Measurements from ENCODE around the gene PITRM1. TPM values are rescaled to one million over a fixed set of nuclear protein-coding genes. Genes with fewer than 3 reads are reported as not detected.

PITRM1 gene
- total RNA-seq, 1 experiment from 2014 or later = 83.5 TPM

- Histone ChIP-seq H3K27me3 (replicated peaks; ENCODE audit: insufficient read depth, low read depth, low read length, poor library complexity) (no peaks in the 10 kb centered on the region), H3K9me3 (ENCODE audit: low read depth, low read length, poor library complexity, severe bottlenecking) (no peaks in the 10 kb centered on the region), H3K4me3 (ENCODE audit: low read depth, low read length, poor library complexity, severe bottlenecking) (no peak overlapping the region), H3K4me1 (ENCODE audit: insufficient read depth, low read length, poor library complexity, severe bottlenecking) (peaks cover 11% of the 10 kb centered on the region), H3K36me3 (ENCODE audit: insufficient read depth, low read length, poor library complexity, severe bottlenecking) (peaks cover 73% of the 10 kb centered on the region), H3K27ac (ENCODE audit: low read depth, low read length, poor library complexity, severe bottlenecking) (no peak overlapping the region)
- TF ChIP-seq EZH2 (IDR thresholded peaks at IDR 0.05; ENCODE audit: borderline replicate concordance, low read depth, low read length, poor library complexity, severe bottlenecking) (no peak), CTCF (conservative IDR thresholded peaks at IDR 0.05; ENCODE audit: low read depth, low read length) (no peak)
- intact Hi-C loops (cut with micrococcal nuclease; ENCODE audit: unreplicated experiment) = no loop called here
- CTCF ChIA-PET = no interaction called here
- no TSS peak for BruUV-seq (replicated peaks)
- POLR2A ChIA-PET (ENCODE audit: low non-redundant PET) = no interaction called here
- DNase-seq (ENCODE audit: low spot score) = no peak
Observed at GRCh38 chr10:3123571-3124411, 48.8 kb downstream of the PITRM1 start.

- Histone ChIP-seq H3K27ac (ENCODE audit: low read depth, low read length, poor library complexity, severe bottlenecking) (no peak overlapping the region), H3K36me3 (ENCODE audit: insufficient read depth, low read length, poor library complexity, severe bottlenecking) (peaks cover 71% of the 10 kb centered on the region), H3K9me3 (ENCODE audit: low read depth, low read length, poor library complexity, severe bottlenecking) (no peaks in the 10 kb centered on the region), H3K27me3 (replicated peaks; ENCODE audit: insufficient read depth, low read depth, low read length, poor library complexity) (no peaks in the 10 kb centered on the region), H3K4me3 (ENCODE audit: low read depth, low read length, poor library complexity, severe bottlenecking) (no peak overlapping the region), H3K4me1 (ENCODE audit: insufficient read depth, low read length, poor library complexity, severe bottlenecking) (peaks cover 11% of the 10 kb centered on the region)
- ChIA-PET CTCF (no interaction called here), POLR2A (ENCODE audit: low non-redundant PET) (no interaction called here)
- intact Hi-C loops (cut with micrococcal nuclease; ENCODE audit: unreplicated experiment) = no loop called here
- no TSS peak for BruUV-seq (replicated peaks)
- DNase-seq (ENCODE audit: low spot score) = no peak
- no peak for TF ChIP-seq EZH2 (IDR thresholded peaks at IDR 0.05; ENCODE audit: borderline replicate concordance, low read depth, low read length, poor library complexity, severe bottlenecking)
- no peak for TF ChIP-seq CTCF (conservative IDR thresholded peaks at IDR 0.05; ENCODE audit: low read depth, low read length)
Observed at GRCh38 chr10:3122486-3123205, 49.9 kb downstream of the PITRM1 start.

- peaks cover 9% of the 10 kb centered on the region for H3K4me1 ChIP-seq (ENCODE audit: insufficient read depth, low read length, poor library complexity, severe bottlenecking)
- no peaks in the 10 kb centered on the region for H3K9me3 ChIP-seq (ENCODE audit: low read depth, low read length, poor library complexity, severe bottlenecking)
- intact Hi-C loops (cut with micrococcal nuclease; ENCODE audit: unreplicated experiment) = no loop called here
- H3K27ac ChIP-seq (ENCODE audit: low read depth, low read length, poor library complexity, severe bottlenecking) = no peak overlapping the region
- H3K27me3 ChIP-seq (replicated peaks; ENCODE audit: insufficient read depth, low read depth, low read length, poor library complexity) = no peaks in the 10 kb centered on the region
- POLR2A ChIA-PET (ENCODE audit: low non-redundant PET) = no interaction called here
- CTCF ChIA-PET = no interaction called here
- DNase-seq (ENCODE audit: low spot score) = no peak
- TF ChIP-seq CTCF (conservative IDR thresholded peaks at IDR 0.05; ENCODE audit: low read depth, low read length) (no peak), EZH2 (IDR thresholded peaks at IDR 0.05; ENCODE audit: borderline replicate concordance, low read depth, low read length, poor library complexity, severe bottlenecking) (no peak)
- no peak overlapping the region for H3K4me3 ChIP-seq (ENCODE audit: low read depth, low read length, poor library complexity, severe bottlenecking)
- peaks cover 75% of the 10 kb centered on the region for H3K36me3 ChIP-seq (ENCODE audit: insufficient read depth, low read length, poor library complexity, severe bottlenecking)
- no TSS peak for BruUV-seq (replicated peaks)
Observed at GRCh38 chr10:3122034-3122433, 50.5 kb downstream of the PITRM1 start.
